ENCODE results near the gene CASZ1. TPM values are rescaled to one million over a fixed set of nuclear protein-coding genes. Genes with fewer than 3 reads are reported as not detected.

Gene CASZ1
- total and polyA plus RNA-seq, 9 donors = 2.4 to 15.7 (median 4.0) TPM

DNA sequence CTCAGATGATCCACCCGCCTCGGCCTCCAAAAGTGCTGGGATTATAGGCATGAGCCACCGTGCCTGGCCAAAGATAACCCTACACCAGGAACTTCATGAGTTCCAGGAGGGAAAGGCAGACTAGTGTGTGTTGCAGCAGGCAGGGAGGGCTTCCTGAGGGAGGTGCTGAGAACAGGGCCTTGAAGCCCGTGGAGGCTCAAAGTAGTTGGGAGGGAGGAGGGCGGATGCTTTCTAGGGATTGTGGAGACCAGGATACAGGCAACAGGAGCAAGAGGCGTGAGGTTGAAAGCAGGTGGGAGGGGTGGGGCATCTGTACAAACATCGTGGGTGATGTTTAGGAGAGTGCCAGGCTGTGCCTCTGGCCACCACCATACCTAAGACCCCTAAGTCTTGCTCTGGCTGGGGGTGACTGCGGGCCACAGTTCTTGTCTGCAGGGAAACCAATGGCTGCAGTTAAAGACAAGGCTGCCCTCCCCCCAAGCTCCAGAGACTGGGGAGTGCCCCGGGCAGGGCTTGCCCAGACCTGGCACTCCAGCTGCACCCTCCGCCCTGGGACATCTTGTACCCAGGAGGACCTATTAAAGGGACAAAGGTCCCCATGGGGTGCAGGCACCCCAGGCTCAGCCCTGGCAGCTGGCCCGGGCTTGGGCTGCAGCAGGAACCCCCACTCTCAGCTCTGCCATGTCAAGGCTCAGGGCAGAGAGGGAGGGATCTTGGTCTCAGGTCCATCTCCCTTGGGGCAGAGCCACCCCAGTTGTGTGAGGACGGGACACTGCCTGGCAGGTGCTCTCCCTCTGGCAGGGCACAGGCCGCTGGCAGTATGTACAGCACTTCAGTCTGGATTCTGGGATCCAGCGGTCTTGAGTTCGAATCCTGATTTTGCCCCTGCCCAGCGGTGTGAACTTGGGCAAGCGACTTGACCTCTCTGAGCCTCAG, 22.1 kb upstream of the CASZ1 start:
- no peaks in the 10 kb centered on the region for H3K27me3 ChIP-seq
- intact Hi-C loops (cut with DNase I) = no loop called here
- 83 to 89% (median 85%) methylated on average over 17 of the region's 17 CpGs for WGBS, 3 donors
- no peaks in the 10 kb centered on the region for H3K9me3 ChIP-seq
- peaks cover 3% of the 10 kb centered on the region for H3K4me1 ChIP-seq (ENCODE audit: insufficient read depth)
- TF ChIP-seq EP300 (IDR thresholded peaks at IDR 0.05) (no peak), POLR2A (IDR thresholded peaks at IDR 0.05) (no peak)
- TF ChIP-seq, protein P1, sequence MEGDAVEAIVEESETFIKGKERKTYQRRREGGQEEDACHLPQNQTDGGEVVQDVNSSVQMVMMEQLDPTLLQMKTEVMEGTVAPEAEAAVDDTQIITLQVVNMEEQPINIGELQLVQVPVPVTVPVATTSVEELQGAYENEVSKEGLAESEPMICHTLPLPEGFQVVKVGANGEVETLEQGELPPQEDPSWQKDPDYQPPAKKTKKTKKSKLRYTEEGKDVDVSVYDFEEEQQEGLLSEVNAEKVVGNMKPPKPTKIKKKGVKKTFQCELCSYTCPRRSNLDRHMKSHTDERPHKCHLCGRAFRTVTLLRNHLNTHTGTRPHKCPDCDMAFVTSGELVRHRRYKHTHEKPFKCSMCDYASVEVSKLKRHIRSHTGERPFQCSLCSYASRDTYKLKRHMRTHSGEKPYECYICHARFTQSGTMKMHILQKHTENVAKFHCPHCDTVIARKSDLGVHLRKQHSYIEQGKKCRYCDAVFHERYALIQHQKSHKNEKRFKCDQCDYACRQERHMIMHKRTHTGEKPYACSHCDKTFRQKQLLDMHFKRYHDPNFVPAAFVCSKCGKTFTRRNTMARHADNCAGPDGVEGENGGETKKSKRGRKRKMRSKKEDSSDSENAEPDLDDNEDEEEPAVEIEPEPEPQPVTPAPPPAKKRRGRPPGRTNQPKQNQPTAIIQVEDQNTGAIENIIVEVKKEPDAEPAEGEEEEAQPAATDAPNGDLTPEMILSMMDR (IDR thresholded peaks at IDR 0.05) = no peak
- no peak overlapping the region for H3K27ac ChIP-seq
- no peaks in the 10 kb centered on the region for H3K36me3 ChIP-seq
- no peak for DNase-seq
- H3K4me3 ChIP-seq = no peak overlapping the region

DNA sequence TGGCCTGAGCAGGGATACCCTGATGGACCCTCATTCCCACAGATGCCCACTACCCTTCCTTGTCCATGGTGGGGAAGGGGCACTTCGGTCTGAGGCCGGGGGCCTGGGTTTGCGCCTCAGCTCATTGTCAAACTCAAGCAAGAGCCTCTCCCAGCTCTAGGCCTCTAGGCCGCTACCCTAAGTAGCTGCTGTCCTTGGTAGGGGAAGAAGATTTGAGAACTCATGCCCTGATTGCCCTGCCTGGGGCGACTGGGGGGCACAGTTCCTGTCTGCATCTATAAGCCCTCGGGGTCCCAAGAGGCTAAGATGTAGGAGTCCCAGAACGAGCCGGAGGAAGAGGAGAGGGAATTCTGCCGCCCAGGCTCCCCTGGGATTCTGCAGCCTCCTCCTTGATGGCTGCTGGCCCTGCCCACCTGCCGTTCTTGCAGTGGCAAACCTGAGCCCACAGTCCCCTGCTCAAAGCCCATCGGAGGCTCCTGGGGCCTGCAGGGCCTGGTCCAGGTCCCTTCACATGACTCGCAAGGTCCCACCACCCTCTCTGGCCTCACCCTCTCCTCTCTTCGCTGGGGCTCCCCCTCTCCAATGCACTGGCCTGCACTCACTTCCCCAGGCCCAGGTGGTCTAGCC, 20.4 kb upstream of the CASZ1 start:
- TF ChIP-seq EP300 (IDR thresholded peaks at IDR 0.05) = no peak
- TF ChIP-seq POLR2A (IDR thresholded peaks at IDR 0.05) = no peak
- TF ChIP-seq, protein P1 (IDR thresholded peaks at IDR 0.05) = no peak
- Histone ChIP-seq H3K4me1 (ENCODE audit: insufficient read depth) (peaks cover 3% of the 10 kb centered on the region), H3K27ac (no peak overlapping the region), H3K9me3 (no peaks in the 10 kb centered on the region), H3K4me3 (no peak overlapping the region), H3K27me3 (no peaks in the 10 kb centered on the region), H3K36me3 (no peaks in the 10 kb centered on the region)
- intact Hi-C loops (cut with DNase I) = no loop called here
- DNase-seq = no peak
- WGBS, 3 donors = 82 to 92% (median 91%) methylated on average over 13 of the region's 13 CpGs

DNA sequence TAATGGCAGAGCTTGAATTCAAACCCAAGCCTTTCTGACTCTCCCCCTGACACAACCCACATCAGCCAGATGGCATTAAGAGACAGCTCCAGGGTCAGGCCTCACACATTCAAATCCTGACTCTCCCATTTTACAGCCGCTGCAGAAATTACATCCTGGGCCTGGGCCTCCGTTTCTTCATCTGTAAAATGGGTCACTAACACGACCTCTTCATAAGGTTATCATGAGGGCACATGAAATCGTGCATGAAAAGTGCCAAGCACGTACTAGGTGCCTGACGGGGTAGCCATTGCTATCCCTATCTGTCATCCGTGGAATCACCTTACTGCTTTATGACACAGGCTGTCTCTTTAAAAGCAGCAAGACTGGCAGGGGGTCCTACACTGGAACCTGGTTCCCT, 19.8 kb upstream of the CASZ1 start:
- no peak overlapping the region for H3K27ac ChIP-seq
- TF ChIP-seq POLR2A (IDR thresholded peaks at IDR 0.05) (no peak), EP300 (IDR thresholded peaks at IDR 0.05) (no peak)
- TF ChIP-seq, protein P1 (IDR thresholded peaks at IDR 0.05) = no peak
- DNase-seq = no peak
- intact Hi-C loops (cut with DNase I) = no loop called here
- no peaks in the 10 kb centered on the region for H3K36me3 ChIP-seq
- H3K4me3 ChIP-seq = no peak overlapping the region
- H3K9me3 ChIP-seq = no peaks in the 10 kb centered on the region
- H3K27me3 ChIP-seq = no peaks in the 10 kb centered on the region
- 85 to 90% (median 87%) methylated on average over 7 of the region's 7 CpGs for WGBS, 3 donors
- peaks cover 3% of the 10 kb centered on the region for H3K4me1 ChIP-seq (ENCODE audit: insufficient read depth)

DNA sequence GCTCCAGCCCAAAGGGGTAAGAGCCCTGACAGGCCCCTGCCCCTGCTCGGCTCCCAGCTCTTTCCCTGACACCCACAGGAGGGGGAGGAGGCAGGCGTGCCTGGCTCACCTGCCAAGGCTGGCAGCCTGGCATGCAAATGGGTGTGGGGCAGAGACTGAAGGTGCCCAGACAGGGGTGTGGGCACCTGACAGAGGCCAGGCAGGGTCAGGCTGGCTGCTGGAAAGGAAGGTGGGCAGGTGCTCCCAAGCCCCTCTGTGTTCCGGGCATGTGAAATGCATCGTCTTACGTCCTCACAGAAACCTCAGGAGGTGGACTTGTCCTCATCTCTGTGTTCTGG, 19.4 kb upstream of the CASZ1 start:
- no peak overlapping the region for H3K27ac ChIP-seq
- no peak for TF ChIP-seq POLR2A (IDR thresholded peaks at IDR 0.05)
- TF ChIP-seq EP300 (IDR thresholded peaks at IDR 0.05) = no peak
- TF ChIP-seq, protein P1 (IDR thresholded peaks at IDR 0.05) = no peak
- no peaks in the 10 kb centered on the region for H3K27me3 ChIP-seq
- H3K9me3 ChIP-seq = no peaks in the 10 kb centered on the region
- peaks cover 3% of the 10 kb centered on the region for H3K4me1 ChIP-seq (ENCODE audit: insufficient read depth)
- DNase-seq = no peak
- intact Hi-C loops (cut with DNase I) = no loop called here
- no peaks in the 10 kb centered on the region for H3K36me3 ChIP-seq
- H3K4me3 ChIP-seq = no peak overlapping the region
- 90 to 99% (median 91%) methylated on average over 5 of the region's 5 CpGs for WGBS, 3 donors
